CD4-positive, alpha-beta T cell treated with Interleukin-1 beta for 1 hour (primary cell): Measurements from ENCODE around the gene SPI1.
A peak's percentile ranks its signal among the peaks of the same experiment; 100 is the strongest.
"Not testable (repeated sequence)": the region's sequence is repeated elsewhere in the genome, so short reads cannot be mapped to it uniquely, and the experiment has no call there.

Experiments used
- DNase-seq, 2 donors: peaks; one replicate each; pipeline ENCODE4 v3.0.0-alpha.2; 2020 to 2022

Gene SPI1

DNA sequence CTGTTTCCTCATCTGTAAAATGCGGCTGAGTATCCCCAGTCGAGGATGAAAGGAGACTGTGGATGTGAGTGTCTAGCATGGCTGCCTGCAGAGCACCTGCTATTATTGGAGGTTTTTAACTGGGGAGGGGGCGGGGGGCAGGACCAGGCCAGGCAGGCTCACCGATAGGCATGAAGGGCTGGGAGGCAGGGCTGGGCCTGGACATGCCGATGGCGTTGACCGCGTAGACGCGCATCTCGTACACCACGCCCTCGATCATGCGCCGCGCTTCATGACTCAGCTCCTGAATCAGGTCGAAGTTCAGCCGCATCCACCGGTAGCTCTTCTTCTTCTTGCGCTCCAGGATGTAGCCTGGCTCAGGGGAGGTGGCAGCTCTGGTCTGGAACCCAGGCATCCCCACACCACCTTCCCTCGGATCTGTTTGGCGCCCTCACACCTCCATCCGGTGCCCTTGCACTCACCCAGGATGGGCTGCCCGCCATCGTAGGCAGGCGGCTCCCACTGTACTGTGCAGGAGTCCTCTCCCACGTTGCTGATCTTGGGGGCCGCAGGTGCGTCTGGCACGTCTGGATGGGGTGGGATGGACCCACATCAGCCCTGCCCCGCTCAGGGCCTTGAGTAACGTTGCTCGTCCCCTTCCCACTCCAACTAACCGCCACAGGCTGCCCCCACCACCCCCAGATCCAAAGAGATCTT is 41.0 kb downstream of the SPI1 start:
- no peak for DNase-seq

DNA sequence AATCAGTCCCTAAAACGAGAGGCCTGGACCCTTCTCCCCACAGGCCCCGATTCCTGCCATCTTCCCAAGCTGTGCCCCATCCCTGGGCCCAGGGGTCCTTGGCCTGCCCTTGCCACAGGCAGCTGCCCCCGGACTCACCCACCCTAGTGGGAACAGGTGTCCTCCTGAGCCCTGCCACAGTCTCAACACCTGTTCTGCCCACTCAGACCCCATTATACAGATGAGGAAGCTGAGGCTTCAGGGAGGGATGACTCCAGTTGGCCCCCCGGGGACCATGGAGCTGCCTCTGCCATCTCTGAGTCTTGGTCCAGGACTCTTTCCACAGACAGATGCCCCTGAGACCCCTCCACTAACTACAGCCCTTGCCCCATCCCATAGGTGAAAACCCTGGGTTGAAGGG is 41.8 kb downstream of the SPI1 start:
- DNase-seq: no peak

DNA sequence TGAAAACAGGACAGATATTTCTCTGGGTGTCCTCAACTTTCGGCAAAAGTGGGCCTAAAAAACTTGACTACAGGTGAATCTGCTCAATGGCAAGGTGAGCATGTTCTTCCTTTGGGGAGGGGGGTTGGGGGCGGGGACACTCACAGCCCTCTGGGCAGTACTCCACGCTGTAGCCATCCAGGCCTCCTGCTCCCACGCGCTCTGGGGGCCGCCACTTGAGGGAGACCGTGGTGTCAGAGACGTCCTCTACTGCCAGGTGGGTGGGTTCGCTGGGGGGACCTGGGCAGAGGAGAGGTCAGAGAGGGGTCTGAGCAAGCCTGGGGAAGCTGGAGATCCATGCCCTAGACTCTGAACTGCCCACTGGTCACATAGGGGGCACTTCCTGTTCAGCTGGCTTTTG is 42.6 kb downstream of the SPI1 start:
- no peak for DNase-seq

DNA sequence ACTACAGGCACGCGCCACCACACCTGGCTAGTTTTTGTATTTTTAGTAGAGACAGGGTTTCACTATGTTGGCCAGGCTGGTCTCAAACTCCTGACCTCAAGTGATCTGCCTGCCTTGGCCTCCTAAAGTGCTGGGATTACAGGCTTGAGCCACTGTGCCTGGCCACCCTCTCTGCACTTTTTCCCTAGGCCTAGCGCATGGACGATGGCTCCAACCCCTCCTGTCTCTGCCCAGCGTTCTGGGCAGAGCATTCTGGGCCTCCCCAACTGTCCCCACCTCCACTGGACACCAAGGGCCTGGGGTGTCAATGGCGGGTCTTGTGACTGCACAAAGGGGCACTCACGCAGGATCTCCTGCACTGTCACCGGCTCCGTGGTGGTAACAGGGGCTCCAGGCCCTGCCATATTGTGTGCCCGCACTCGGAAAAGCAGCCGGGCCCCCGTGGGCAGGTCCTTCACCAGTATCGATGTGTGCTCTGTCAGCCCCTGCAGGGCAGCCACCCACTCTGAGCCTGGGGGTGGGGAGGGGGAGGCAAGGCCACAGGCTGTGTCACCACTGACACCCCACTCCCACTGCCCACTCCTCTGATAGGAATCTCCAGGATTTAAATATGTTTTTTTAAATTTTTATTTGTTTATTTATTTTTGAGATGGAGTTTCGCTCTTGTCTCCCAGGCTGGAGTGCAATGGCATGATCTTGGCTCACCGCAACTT is 43.5 kb downstream of the SPI1 start:
- not testable (repeated sequence) for DNase-seq

DNA sequence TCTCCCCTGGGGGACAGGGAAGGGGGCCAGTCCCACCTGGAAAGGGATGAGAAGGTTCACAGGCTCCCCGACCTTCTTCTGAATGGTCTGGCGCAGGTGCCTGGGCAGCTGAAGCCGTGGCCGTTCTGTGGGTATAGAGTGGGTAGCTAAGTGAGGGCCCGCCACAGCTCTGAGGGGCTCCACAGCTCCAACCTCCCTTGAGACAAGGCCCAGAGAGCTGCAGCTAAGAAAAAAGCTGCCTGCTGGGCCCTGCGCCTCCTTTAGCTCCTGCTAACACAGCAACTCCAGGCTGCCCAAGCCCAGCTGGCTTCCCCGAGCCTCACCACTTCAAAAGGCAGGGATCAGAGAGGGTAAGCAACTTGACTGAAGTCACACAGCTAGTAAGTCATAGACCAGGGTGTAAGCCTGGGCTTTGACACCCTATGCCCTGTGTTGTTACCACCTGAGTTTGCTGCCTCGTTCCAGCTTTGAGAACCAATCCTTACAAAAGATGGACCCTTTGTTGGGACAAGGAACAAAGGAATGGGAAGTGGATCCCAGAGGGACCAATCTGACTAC is 44.4 kb downstream of the SPI1 start:
- no peak for DNase-seq

DNA sequence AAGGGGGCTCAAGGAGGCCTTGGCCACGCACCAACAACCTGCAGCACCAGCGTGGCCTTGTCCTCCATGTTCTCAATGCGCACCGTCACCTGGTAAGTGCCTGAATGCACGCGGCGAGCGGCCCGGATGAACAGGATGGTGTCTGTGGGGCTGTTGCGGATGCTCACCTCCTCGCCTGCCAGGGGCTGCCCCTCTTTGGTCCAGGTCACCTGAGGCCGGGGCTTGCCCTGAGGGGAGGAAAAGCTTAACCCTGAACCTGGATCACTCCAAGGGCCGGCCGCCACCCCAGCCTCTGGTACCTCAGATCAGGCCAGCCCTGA is 44.9 kb downstream of the SPI1 start:
- no peak for DNase-seq

DNA sequence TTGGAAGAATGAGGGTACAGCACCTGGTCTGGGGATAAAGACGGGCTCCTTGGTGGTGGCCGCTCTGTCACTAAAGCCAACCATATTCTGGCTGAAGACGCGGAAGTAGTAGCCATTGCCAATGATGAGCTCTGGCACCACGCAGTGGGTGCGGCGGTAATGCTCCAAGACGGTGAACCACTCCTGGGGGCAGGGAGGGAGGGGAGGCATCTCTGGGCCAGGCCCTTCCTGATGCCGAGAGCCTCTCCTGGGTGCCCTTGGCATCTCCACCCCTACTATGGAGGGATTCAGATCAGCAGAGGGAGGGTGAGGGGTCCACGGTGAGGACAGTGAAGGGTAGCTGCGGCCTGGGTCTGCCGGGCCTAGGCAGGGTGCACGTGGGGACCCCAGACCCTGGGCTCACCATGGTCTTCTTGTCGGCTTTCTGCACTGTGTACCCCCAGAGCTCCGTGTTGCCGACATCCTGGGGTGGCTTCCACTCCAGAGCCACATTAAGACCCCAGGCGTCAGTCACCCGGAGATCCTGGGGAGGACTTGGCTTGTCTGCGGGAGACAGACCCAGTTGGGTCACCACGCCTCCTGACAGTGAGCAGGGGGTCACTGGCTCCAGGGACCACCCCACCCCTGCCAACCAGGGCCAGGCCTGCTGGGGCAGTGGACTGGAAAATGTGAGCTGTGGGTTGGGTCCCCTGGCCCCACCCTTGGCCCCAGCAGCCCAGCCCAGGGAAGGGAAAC is 45.4 kb downstream of the SPI1 start:
- no peak for DNase-seq

DNA sequence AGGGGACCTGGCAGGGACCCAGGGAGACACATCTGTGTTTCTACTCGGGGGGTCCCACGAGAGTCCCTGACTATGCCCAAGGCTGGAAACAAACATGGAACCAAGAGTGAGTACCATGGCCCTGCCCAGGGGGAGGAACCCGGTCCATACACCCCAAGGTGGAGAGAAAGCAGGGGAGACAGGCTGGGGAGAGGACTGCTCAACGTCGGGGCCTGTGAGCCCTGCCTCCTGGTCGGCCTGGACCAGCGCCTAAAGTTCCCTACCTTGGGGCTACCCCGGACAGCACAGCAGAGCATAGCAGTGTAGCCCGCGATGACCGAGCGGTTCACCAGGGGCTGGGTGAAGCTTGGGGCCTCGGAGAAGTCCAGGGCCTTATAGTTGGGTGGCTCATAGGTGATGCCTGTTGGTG is 46.0 kb downstream of the SPI1 start:
- no peak for DNase-seq

DNA sequence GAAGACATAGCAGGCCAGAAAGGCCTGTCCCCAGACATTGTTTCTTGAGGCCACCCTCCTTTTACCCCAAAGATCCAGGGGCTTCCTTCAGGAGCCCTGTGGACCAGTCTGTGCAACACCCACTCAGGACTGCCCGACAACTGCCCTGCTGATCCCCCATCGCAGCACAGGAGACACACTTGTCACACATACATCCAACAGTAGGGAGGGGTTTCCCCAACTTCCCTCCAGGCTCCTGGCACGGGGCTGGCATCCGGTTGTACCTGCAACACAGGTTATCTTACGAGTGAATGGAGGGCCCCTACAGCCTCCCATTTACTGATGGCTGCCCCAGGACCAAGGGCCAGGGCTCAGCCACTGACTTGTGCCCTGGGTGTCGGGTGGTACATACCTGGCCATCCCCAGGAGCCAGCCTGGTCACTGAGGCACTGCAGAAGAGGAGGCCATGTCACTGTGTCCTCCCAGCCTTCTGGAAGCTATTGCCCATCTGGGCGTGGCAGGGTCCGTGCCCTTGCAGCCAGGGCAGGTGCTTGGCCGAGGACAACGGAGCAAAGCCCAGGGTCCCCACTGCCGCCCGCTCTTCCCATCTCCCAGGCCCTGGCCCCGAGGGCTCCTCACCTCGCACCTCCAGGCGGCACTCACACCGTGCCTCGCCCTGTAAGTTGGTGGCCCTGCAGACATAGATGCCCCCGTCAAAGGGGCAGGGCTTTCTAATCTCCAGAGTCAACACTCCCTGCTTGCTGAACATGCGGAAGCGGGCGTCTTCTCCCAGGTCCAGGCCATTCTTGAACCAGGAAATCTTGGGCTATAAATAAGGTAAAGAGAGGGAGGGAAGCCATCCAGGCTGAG is 46.7 kb downstream of the SPI1 start:
- no peak for DNase-seq

DNA sequence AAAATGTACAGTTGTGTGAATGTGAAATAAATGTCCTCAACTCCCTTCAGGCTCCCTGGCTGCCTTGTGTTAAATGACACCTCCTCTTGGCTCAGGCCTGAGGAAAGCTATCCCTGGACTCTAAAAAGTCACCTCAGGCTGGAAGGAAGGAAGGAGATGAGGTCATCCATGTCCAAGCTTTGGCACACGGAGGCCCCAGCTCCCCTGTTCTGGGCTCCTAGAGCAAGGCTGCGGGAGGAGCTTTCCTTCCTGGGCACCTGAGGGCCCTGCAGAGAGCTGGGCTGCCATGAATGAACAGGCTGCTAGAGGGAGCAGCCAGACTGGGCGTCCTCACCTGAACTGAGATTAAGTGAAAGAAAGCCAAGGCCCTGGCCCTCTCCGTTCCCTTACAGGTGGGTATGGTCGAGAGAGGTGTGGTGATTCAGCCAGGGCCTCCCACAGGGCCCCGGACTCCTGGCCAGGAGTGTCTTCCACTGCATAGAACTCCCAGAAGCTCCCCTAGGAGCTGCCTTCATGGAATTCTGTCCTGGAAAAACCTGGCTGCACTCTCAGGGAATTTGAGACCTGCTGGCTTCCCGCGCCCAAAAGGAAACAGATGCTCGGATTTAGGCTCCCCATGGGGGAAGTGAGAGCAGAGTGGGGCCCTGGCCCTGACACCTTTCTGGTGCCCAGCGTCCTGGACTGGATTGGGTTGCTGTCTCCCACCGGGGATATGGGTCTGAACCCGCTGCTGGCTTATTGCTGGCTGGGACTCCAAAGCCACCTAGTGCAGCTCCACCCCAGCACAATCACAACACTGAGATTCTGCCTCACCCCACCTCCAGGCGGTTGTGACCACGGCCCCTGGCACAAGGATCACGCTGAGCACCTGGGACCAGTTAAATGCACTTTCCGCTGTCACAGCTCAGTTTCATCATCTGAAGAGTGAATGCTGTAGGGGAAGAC is 48.1 kb downstream of the SPI1 start:
- no peak for DNase-seq

DNA sequence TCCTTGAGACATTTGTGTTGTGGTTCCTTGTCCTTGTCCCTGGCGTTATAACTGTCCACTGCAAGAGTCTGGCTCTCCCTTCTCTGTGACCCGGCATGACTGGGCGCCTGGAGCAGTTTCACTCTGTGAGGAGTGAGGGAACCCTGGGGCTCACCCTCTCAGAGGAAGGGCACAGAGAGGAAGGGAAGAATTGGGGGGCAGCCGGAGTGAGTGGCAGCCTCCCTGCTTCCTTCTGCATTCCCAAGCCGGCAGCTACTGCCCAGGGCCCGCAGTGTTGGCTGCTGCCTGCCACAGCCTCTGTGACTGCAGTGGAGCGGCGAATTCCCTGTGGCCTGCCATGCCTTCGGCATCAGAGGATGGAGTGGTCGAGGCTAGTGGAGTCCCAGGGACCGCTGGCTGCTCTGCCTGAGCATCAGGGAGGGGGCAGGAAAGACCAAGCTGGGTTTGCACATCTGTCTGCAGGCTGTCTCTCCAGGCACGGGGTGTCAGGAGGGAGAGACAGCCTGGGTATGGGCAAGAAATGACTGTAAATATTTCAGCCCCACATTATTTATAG is 48.8 kb downstream of the SPI1 start:
- no peak for DNase-seq

DNA sequence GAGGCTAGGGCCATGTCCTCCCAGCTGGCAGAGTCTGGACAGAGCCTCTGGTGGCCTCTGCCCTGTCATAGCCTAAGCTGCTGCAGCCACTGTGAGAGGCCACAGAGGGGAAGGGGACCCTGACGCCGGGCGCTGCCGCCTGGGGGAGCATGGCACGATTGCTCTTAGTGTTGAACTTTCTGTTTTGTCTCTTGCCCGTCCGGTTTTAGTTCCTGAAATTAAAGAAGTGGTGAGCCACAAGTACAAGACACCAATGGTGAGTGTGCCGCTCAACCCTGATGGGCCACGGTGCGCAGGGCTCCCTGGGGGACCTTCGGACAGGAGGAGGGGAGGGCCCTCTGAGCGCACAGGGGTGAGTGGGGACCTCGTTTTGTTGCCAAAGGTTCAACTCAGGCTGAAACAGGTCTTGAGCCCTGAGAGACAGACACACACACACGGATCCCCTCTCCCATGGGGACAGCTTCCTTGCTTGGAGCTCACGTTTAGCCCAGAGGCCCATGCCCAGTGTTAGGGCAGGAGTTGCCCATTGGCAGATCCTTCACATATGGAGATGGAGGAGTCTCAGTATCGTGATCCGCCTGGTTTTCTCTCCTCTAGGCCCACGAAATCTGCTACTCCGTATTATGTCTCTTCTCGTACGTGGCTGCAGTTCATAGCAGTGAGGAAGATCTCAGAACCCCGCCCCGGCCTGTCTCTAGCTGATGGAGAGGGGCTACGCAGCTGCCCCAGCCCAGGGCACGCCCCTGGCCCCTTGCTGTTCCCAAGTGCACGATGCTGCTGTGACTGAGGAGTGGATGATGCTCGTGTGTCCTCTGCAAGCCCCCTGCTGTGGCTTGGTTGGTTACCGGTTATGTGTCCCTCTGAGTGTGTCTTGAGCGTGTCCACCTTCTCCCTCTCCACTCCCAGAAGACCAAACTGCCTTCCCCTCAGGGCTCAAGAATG is 49.6 kb downstream of the SPI1 start:
- DNase-seq: peak; percentile 2 to 19

DNA sequence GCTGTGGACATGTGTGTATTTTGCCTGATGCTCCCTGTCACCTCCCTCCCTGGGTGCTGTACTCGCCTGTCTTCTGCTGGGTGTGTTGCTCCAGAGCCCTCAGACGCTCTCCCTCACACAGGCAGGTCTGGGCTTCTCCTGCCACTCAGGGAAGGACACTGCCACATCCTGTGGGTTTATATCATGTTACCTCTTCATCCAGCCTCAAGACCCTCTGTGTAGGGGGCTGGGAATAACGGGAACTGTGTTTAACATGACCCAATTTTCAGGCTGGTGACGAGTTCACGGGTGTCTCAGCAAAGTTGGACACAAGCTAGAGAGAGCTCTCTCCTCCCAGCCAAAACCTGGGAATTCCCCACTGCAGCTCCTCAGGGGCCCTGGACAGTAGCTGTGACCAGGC is 50.4 kb downstream of the SPI1 start:
- no peak for DNase-seq

DNA sequence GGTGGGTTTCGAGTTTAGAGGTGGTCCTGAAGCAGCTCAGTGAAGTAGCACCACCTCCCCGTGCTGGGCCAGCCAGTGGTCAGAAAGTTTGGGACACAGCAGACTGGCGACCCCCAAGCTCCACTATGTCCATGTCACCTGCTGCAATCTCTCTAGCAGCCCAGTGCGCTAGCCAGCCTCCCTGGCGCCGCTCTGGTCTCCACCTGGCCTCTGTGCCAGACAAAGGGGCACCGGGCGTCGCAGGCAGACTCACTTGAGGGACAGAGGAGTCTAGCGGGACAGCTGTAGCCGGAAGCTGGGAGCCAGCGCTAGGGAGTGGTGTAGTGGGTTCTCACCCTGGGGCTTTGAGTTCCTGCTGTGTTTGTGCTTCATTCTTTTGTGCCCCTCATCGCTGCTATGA is 51.3 kb downstream of the SPI1 start:
- no peak for DNase-seq

DNA sequence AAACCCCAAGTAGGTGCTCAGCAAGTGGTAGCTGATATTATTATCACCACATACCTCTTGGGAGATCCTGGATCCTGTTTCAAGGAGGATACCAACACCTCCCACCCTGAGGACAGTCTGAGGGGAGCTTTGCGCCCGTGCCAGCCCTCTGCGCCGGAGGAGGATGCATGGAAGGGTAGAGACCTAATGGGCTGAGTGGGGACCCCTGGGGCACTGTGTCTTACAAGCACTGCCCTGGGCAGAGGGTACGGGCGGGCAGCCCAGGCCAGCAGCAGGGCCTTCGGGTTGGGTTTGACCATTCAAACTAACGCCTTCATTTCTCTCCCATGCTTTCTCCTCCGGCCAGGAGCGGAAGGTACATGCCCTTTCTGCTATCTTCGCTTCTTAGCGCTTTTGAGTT is 52.1 kb downstream of the SPI1 start:
- no peak for DNase-seq

DNA sequence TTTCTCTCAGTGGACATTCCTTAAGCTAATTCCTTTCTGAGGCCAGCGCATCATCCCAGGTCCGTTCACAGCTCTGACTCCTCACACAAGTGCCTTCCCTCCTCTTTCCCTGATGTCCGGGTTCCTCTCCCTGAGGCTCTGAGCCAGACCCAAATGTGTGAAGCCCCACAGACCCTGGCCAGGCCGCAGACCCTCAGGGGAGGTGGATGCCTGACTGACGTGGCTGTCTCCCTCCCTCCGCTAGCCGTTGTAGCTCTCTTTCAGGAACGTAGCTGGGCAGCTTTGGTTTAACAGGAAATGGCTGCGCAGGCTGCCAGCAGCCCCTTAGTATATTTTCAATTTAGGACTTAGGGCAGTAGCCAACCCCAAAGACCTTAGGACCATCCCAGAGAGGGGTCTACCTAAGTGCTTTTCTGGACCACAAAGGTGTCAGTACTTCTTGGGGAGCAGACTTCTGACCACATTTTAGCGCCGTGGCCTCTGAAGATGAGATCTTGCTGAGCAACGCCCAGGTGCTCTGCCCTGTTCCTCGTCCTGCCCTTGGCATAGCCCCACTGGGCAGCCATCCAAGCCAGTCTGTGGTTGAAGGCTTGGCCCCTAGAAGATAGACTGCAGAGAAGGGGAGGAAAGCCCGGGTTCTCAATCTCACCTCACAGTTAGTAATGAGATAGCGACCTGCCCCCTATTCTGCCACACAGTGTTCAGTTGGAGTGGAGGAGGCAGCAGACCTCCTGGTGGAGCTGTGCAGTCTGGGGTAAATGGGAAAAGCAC is 52.9 kb downstream of the SPI1 start:
- no peak for DNase-seq

DNA sequence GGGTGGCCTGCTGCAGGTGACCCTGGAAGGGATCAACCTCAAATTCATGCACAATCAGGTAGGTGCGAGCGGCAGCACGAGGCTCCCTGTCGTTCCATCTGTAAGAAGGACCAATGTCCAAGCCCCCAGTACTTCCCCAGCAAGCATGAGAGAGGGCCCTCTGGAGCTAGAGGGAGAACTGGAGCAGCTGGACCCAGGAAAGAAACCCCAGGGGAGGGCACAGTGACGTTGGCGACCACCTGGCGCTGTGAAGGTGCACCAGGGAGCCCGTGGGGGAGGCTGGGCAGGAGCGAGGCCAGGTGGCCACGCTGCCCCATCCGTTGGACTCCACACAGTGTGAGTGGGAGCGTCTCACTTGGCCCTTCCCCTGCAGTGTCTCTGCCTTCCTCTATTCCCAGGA is 53.8 kb downstream of the SPI1 start:
- DNase-seq: no peak

DNA sequence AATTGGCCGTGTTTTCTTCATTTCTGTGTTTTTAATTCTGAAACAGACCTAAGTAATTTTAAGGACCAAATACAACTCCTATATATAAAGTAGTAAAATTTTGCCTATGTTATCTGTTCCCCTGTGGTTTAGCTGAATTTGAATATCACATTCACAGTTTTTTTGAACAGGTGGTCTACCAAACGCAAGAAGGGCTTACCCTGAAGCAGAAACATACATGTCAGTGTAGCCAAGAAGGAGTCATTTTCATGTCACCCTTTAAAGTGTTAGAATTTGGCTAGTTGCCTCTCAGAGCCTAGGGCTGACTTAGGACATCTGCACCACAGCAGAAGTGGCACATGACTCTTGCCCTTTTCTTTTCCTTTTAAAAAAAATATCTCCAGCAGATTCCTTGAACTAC is 60.2 kb downstream of the SPI1 start:
- DNase-seq: no peak

DNA sequence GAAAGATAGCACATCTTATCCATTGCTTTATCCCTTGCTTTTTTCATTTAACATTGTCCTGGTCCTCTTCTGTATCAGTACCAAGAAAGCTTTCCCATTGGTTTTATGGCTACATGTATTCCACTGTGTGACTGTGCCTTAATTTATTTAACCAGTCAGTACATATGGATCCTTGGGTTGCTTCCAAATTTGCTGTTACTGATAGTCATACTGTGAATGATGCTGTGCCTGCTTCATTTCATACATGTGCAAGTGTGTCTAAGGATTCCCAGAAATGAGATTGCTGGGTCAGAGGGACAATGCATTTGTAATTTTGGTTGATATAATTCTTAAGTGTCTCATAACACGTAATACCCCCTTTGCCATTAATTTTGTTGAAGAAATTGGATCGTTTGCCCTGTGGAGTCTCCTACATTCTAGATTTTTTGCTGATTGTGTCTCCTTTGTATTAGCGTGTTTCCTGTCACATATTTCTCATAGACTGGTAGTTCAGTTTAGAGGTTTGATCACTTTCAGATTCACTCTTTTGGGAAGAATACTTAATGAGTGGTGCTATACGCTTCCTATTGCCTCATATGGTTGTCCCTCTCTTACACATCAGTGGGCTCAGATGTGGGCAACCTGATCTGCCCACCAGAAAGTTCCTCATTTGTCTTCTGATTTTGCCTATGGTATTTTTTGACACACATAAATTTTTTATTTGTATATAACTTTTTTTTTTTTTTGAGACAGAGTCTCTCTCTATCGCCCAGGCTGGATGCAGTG is 61.1 kb downstream of the SPI1 start:
- DNase-seq: no peak
